ENCODE data around the gene KIF16B.
"Not testable (repeated sequence)": the region's sequence is repeated elsewhere in the genome, so short reads cannot be mapped to it uniquely, and the experiment has no call there.

KIF16B gene

GRCh38 chr20:16595376-16595775 is 22.1 kb upstream of the KIF16B start:
- DNase-seq (ENCODE audit: low read depth), result no peak

- DNase-seq (ENCODE audit: low read depth), result no peak
Observed at GRCh38 chr20:16590041-16590633, 16.9 kb upstream of the KIF16B start.

GRCh38 chr20:16589623-16590022 is 16.4 kb upstream of the KIF16B start:
- no peak for DNase-seq (ENCODE audit: low read depth)

DNA sequence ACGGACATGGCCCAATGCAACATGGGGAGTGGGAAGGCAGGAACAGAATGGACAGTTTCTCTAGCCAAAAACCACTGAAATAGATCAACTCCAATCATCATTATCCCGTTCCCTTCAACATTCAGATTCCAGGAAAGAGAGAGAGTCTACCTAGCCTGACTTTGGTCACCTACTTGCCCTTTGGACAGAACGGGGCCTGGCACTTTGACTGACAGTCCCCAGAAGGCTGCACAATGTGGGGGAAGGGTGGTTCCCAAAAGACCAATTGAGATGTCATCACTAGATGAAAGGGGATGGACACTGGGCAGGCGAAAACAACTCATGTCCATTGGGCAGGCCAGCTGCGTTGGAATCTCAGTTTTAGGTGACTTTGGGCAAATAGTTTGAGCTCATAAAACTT is 15.0 kb upstream of the KIF16B start:
- no peak for DNase-seq (ENCODE audit: low read depth)

- no peak for DNase-seq (ENCODE audit: low read depth)
Observed at GRCh38 chr20:16587066-16587465, 13.8 kb upstream of the KIF16B start.

DNA sequence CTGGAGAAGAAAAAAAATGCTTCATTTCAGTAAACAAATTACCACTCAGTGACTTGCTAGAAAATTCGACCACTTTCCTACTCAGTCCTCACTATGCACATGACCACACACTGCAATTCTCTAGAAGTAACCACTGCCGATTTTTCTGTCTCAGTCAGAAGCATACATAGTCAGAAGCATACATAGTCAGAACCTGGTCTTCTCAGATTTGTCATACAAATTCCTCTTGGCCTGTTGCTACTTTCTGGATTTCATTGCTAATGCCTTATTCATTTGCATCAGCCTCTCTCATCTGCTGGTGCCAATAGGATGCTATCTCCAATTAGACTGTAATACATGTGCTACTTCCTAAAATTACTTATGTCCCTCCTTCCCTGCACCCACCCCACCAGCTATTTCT is 10.2 kb upstream of the KIF16B start:
- DNase-seq (ENCODE audit: low read depth), result no peak

GRCh38 chr20:16581241-16581640 is 8.0 kb upstream of the KIF16B start:
- no peak for DNase-seq (ENCODE audit: low read depth)

- no peak for DNase-seq (ENCODE audit: low read depth)
Observed at GRCh38 chr20:16580620-16581019, 7.4 kb upstream of the KIF16B start.

- DNase-seq (ENCODE audit: low read depth), result no peak
Observed at GRCh38 chr20:16580147-16580546, 6.9 kb upstream of the KIF16B start.

GRCh38 chr20:16576219-16576618 is 3.0 kb upstream of the KIF16B start:
- no peak for DNase-seq (ENCODE audit: low read depth)

DNA sequence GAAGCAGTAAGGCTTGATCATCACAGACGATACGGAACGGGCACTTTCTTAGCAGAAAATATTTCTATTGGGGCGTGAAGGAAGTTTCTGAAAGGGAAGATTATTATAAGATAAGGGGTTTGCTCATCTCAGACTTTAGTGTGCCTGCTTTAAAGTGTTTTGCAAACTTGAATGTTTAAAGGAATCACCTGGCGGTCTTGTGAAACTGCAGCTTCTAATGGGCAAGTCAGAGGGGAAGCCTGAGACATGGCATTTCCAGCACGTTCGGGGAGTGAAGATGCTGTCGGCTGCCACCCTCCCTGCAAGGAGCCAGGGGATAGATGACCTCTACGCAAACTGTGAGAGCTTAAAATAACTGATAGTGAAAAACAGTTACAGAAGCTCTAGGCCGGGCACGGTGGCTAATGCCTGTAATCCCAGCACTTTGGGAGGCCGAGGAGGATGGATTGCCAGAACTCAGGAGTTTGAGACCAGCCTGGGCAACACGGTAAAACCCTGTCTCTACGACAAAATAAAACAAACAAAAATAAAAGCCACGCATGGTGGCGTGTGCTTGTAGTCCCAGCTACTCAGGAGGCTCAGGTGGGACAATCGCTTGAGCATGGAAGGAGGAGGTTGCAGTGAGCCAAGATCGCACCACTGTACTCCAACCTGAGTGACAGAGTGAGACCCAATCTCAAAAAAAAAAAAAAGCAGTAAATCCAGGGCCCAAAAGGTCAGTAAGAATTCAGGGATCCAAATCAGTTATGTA is 2.3 kb upstream of the KIF16B start:
- no peak for DNase-seq (ENCODE audit: low read depth)

DNA sequence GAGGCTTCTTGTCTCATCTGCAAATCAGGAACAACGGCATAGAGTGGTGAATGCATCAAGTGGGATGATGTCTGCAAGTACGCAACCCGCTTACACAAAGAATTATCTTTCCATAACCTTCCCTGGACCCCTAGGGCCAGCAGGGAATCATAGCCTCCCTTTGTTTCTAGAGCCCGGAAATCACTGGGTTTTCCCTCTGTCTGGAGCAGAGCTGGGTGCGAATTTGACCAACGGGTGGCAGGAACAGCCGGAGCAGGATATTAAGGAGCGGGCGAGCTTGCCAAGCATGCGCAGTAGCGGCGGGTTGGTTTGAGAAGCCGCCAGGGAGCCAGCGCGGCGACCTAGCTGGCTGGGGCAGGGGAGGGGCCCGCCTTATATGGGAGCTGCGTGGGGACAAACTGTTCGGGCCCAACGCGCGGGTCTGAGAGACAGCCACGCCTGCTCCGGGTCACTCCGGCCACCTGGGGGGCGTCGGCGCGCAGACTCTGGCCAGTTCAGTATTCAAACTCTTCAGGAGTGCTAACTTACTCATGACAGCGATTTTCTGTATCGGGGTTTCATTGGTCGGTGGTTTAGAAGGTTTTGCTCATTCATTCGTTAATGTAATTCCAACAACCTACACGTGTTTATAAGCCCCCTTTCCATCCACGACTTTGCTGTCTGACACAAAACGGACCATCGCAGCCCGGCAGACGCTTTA is 1.6 kb upstream of the KIF16B start:
- DNase-seq (ENCODE audit: low read depth), result peak; percentile 46

GRCh38 chr20:16571333-16571732 is 1.9 kb downstream of the KIF16B start:
- no peak for DNase-seq (ENCODE audit: low read depth)

- DNase-seq (ENCODE audit: low read depth), result no peak
Observed at GRCh38 chr20:16569246-16570153, 3.7 kb downstream of the KIF16B start.

DNA sequence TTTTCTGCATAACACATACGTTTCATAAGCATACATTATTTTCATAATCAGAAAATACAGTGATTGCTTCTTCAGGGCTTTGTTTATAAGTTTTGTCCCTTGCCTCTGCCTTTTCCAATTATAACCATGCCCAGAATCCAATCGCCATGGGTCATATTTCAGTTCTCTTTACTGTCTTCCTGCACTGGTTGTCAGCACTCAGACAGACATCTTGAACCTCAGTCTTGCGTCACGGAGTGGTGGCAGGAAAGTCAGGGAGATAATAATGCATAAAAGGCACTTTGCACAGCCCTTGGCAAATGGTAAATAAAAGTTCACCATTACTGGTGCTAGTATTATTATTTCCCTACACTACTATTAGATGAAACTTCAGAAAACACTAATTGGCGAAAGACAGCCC is 7.2 kb downstream of the KIF16B start:
- no peak for DNase-seq (ENCODE audit: low read depth)

GRCh38 chr20:16564079-16564478 is 9.2 kb downstream of the KIF16B start:
- DNase-seq (ENCODE audit: low read depth), result not testable (repeated sequence)

GRCh38 chr20:16563066-16563806 is 10.0 kb downstream of the KIF16B start:
- no peak for DNase-seq (ENCODE audit: low read depth)

DNA sequence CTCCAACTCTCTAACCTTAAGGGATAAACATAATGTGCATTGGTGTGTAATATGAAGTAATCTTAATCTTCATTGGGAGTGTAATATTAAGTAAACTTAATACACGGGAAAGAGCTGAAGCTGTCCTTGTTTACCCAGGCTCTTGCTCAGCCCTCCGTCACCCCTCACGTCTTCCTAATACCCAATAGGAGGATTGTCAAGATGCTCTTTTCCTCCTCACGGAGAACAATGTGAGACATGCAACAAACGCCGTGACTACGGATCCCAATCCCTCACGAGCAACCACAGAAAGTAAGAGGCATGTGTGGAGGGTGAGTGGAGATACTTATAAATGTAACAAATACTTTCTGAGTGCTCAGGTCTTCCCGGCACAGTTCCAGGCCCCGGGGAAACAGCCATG is 11.0 kb downstream of the KIF16B start:
- no peak for DNase-seq (ENCODE audit: low read depth)

DNA sequence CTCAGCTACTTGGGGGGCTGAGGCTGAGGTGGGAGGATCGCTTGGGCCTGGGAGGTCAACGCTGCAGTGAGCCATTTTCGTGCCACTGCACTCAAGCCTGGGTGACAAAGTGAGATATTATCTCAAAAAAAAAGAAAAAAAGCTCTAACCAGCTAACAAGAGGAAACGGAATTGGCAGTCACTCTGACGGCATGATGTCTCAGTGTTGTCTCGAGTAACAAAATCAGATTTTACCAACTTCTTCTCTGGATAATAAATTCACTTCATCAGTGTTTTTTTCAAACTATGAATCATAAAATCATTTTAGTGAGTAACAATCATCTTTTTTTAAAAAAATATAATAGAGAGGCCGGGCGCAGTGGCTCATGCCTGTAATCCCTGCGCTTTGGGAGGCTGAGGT is 12.6 kb downstream of the KIF16B start:
- no peak for DNase-seq (ENCODE audit: low read depth)

DNA sequence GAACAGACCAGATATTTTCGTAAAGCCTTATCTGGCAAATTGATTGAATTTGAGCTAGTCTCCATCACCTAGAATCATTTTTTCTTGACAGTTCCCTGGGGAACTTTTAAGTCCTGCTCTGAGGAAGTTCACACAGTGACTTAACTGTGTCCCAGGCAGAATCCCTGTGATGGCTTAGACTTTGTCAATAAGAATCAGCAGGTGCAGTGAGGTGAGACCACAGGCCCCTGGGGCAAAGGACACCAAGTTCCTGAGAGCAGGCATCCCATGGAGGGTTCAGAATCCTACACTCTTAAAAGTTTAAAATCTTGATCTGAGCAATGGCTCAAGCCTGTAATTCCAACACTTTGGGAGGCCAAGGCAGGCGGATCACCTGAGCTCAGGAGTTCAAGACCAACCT is 13.0 kb downstream of the KIF16B start:
- DNase-seq (ENCODE audit: low read depth), result no peak

DNA sequence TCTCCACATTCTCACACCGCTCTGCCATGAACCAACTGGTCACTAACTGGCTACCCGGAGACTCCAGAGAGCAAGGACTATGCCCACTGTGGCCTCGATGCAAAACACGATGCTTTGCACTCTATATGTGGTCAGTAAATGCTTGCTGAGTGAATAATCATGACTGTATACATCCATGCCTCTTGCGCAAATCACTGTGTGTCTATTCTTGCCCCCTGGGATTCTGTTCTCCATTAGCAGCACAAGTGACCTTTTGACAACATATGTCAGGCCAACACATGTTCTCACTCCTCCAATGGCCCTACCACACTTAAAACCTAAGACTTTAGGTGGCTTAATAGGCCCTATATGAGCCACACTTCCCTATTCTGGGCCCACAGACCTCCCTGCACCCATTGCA is 16.9 kb downstream of the KIF16B start:
- no peak for DNase-seq (ENCODE audit: low read depth)

- no peak for DNase-seq (ENCODE audit: low read depth)
Observed at GRCh38 chr20:16555754-16556153, 17.5 kb downstream of the KIF16B start.
